Natural killer cell (primary cell): ENCODE results near the gene YWHAG. TPM values are rescaled to one million over a fixed set of nuclear protein-coding genes. Genes with fewer than 3 reads are reported as not detected.

Source experiments
- ATAC-seq, 3 donors: fragments of 150-1000 bp in 2 of 3; fragments of 200-7000 bp in 1 of 3; cut with Tn5 transposase; 1 replicate in 1 of 3; 2 replicates in 2 of 3; pipeline ENCODE4 v1.10.0; 2021; ENCODE audit warnings: mild to moderate bottlenecking in 2 of 3, moderate library complexity in 2 of 3
- DNase-seq, 2 donors: peaks; one replicate each; pipeline versions ENCODE4 v3.0.0 to v3.0.0-alpha.2; 2013 to 2021; ENCODE audit warnings: mixed read lengths in 1 of 2
- H3K27ac ChIP-seq: one replicate; pipeline ENCODE4 v1.5.1; 2013; ENCODE audit warnings: mild to moderate bottlenecking, low read length
- H3K27me3 ChIP-seq: one replicate; pipeline ENCODE4 v1.6.1; 2013; ENCODE audit warnings: low read length; ENCODE audit not compliant: control insufficient read depth, insufficient read depth
- H3K36me3 ChIP-seq: one replicate; pipeline ENCODE4 v1.6.1; 2013; ENCODE audit warnings: low read length; ENCODE audit not compliant: control insufficient read depth, insufficient read depth
- H3K4me1 ChIP-seq: one replicate; pipeline ENCODE4 v1.6.1; 2013; ENCODE audit warnings: low read length; ENCODE audit not compliant: control insufficient read depth, insufficient read depth
- H3K4me3 ChIP-seq: one replicate; pipeline ENCODE4 v1.5.1; 2013; ENCODE audit warnings: low read length
- H3K9me3 ChIP-seq: one replicate; pipeline ENCODE4 v1.6.1; 2013; ENCODE audit warnings: low read length; ENCODE audit not compliant: control insufficient read depth, insufficient read depth
- H3K27ac Mint-ChIP-seq, 2 donors: one replicate each; pipeline ENCODE4 v1.8.0; 2022; ENCODE audit warnings: mild to moderate bottlenecking in 2 of 2, mixed read lengths in 2 of 2, moderate library complexity in 1 of 2
- H3K27me3 Mint-ChIP-seq, 2 donors: one replicate each; pipeline ENCODE4 v1.8.0; 2022; ENCODE audit warnings: low read depth in 2 of 2, mixed read lengths in 2 of 2
- H3K36me3 Mint-ChIP-seq: one replicate; pipeline ENCODE4 v1.8.0; 2022; ENCODE audit warnings: mixed read lengths
- H3K4me1 Mint-ChIP-seq, 2 donors: one replicate each; pipeline ENCODE4 v1.8.0; 2022; ENCODE audit warnings: mixed read lengths in 2 of 2
- H3K4me3 Mint-ChIP-seq: one replicate; pipeline ENCODE4 v1.8.0; 2022; ENCODE audit warnings: mild to moderate bottlenecking, moderate library complexity, mixed read lengths
- H3K9me3 Mint-ChIP-seq, 2 donors: one replicate each; pipeline ENCODE4 v1.8.0; 2022; ENCODE audit warnings: mixed read lengths in 2 of 2
- CTCF ChIP-seq: fragments of 200-600 bp; IDR thresholded peaks from one replicate; pipeline ENCODE4 v1.8.0; 2022; ENCODE audit warnings: antibody characterized with exemption
- WGBS: methylation state at CpG from one replicate; pipeline ENCODE4 v1.1.7; 2013; ENCODE audit warnings: missing lambda C conversion rate; ENCODE audit not compliant: insufficient coverage; 5-methylcytosine and 5-hydroxymethylcytosine counted together
- intact Hi-C: fragments of 100-400 bp; cut with micrococcal nuclease; formaldehyde crosslinking; loops from one replicate; pipeline ENCODE4 v1.14.2; 2022
- total RNA-seq, 4 donors: library from RNA; stranded (reverse); fragments of 120-200 nt in 1 of 4; gene quantifications; one replicate each; pipeline versions ENCODE4 v1.2.3 to v1.2.4, GENCODE V29; 2013 to 2022

YWHAG gene
- total RNA-seq, 3 donors from 2014 or later (not counting 1 experiment from before 2014, with no cell fraction given): 21.4 to 28.9 (median 27.4) TPM

- Mint-ChIP-seq H3K4me3 (no peak overlapping the region), H3K4me1 (no peaks in the 10 kb centered on the region), H3K27ac (no peak overlapping the region), H3K9me3 (no peaks in the 10 kb centered on the region), H3K36me3 (no peaks in the 10 kb centered on the region), H3K27me3 (peaks cover 0 to 16% of the 10 kb centered on the region in 2 donors)
- Histone ChIP-seq H3K4me3 (no peak overlapping the region), H3K9me3 (no peaks in the 10 kb centered on the region), H3K36me3 (no peaks in the 10 kb centered on the region), H3K4me1 (no peaks in the 10 kb centered on the region), H3K27me3 (no peaks in the 10 kb centered on the region), H3K27ac (no peak overlapping the region)
- ATAC-seq: no peak
- intact Hi-C loops: no loop called here
- 60% methylated on average over 9 of the region's 9 CpGs for WGBS
- TF ChIP-seq CTCF: no peak
- DNase-seq: no peak
These were observed 14.4 kb upstream of the YWHAG start for GRCh38 chr7:76372984-76373833.

- intact Hi-C loops: no loop called here
- DNase-seq (no peak), ATAC-seq (no peak)
- no peak overlapping the region for H3K4me3 ChIP-seq
- H3K36me3 ChIP-seq: no peaks in the 10 kb centered on the region
- Mint-ChIP-seq H3K4me1 (no peaks in the 10 kb centered on the region), H3K27me3 (peaks cover 0 to 20% of the 10 kb centered on the region in 2 donors), H3K4me3 (no peak overlapping the region), H3K27ac (no peak overlapping the region), H3K9me3 (no peaks in the 10 kb centered on the region), H3K36me3 (no peaks in the 10 kb centered on the region)
- TF ChIP-seq CTCF: no peak
- H3K9me3 ChIP-seq: no peaks in the 10 kb centered on the region
- no peaks in the 10 kb centered on the region for H3K27me3 ChIP-seq
- no peak overlapping the region for H3K27ac ChIP-seq
- WGBS: 97% methylated on average over 3 of the region's 3 CpGs
- H3K4me1 ChIP-seq: no peaks in the 10 kb centered on the region
These were observed 12.6 kb upstream of the YWHAG start for GRCh38 chr7:76371396-76371795.

GRCh38 chr7:76369018-76369417 is 10.2 kb upstream of the YWHAG start:
- ATAC-seq: no peak
- Histone ChIP-seq H3K9me3 (no peaks in the 10 kb centered on the region), H3K4me3 (no peak overlapping the region), H3K4me1 (peaks cover 4% of the 10 kb centered on the region), H3K27me3 (no peaks in the 10 kb centered on the region), H3K36me3 (no peaks in the 10 kb centered on the region), H3K27ac (no peak overlapping the region)
- Mint-ChIP-seq H3K9me3 (no peaks in the 10 kb centered on the region), H3K27ac (no peak overlapping the region), H3K27me3 (peaks cover 0 to 14% of the 10 kb centered on the region in 2 donors), H3K4me1 (peaks cover 0 to 8% of the 10 kb centered on the region in 2 donors), H3K4me3 (no peak overlapping the region), H3K36me3 (no peaks in the 10 kb centered on the region)
- WGBS: 85% methylated on average over 6 of the region's 6 CpGs
- TF ChIP-seq CTCF: no peak
- intact Hi-C loops: no loop called here
- no peak for DNase-seq

- no peaks in the 10 kb centered on the region for H3K36me3 Mint-ChIP-seq
- Histone ChIP-seq H3K9me3 (no peaks in the 10 kb centered on the region), H3K36me3 (no peaks in the 10 kb centered on the region), H3K27ac (no peak overlapping the region), H3K4me1 (peaks cover 4% of the 10 kb centered on the region), H3K4me3 (no peak overlapping the region), H3K27me3 (no peaks in the 10 kb centered on the region)
- H3K9me3 Mint-ChIP-seq: no peaks in the 10 kb centered on the region
- WGBS: 96% methylated on average over 8 of the region's 8 CpGs
- H3K4me1 Mint-ChIP-seq: peaks cover 0 to 8% of the 10 kb centered on the region in 2 donors
- no peak overlapping the region for H3K4me3 Mint-ChIP-seq
- H3K27ac Mint-ChIP-seq: no peak overlapping the region
- DNase-seq (no peak), ATAC-seq (no peak)
- TF ChIP-seq CTCF: no peak
- intact Hi-C loops: no loop called here
- H3K27me3 Mint-ChIP-seq: peaks cover 0 to 8% of the 10 kb centered on the region in 2 donors
These were observed 9.4 kb upstream of the YWHAG start for GRCh38 chr7:76368190-76368589.
